GM19238 (cell line): ENCODE results near the gene PDZD2.
"Not testable (repeated sequence)": the region's sequence is repeated elsewhere in the genome, so short reads cannot be mapped to it uniquely, and the experiment has no call there.

Source experiments
- DNase-seq: peaks from one replicate; pipeline ENCODE4 v3.0.0; 2011; ENCODE audit warnings: low spot score; ENCODE audit not compliant: insufficient read length

Gene PDZD2

GRCh38 chr5:31688515-31689092 lies 49.7 kb downstream of the PDZD2 start:
- DNase-seq = no peak

- not testable (repeated sequence) for DNase-seq
Observed at GRCh38 chr5:31691408-31691807, 52.5 kb downstream of the PDZD2 start.

GRCh38 chr5:31692561-31693221 lies 53.8 kb downstream of the PDZD2 start:
- no peak for DNase-seq

- no peak for DNase-seq
Observed at GRCh38 chr5:31698673-31699072, 59.7 kb downstream of the PDZD2 start.

GRCh38 chr5:31701642-31702299 lies 62.8 kb downstream of the PDZD2 start:
- DNase-seq = no peak

- no peak for DNase-seq
Observed at GRCh38 chr5:31702712-31703111, 63.8 kb downstream of the PDZD2 start.

- no peak for DNase-seq
Observed at GRCh38 chr5:31703757-31704156, 64.8 kb downstream of the PDZD2 start.

- no peak for DNase-seq
Observed at GRCh38 chr5:31706186-31706585, 67.3 kb downstream of the PDZD2 start.

GRCh38 chr5:31707329-31707728 lies 68.4 kb downstream of the PDZD2 start:
- no peak for DNase-seq

- no peak for DNase-seq
Observed at GRCh38 chr5:31708089-31708488, 69.2 kb downstream of the PDZD2 start.

GRCh38 chr5:31711363-31711762 lies 72.4 kb downstream of the PDZD2 start:
- DNase-seq = no peak

- DNase-seq = no peak
Observed at GRCh38 chr5:31711935-31712592, 73.1 kb downstream of the PDZD2 start.

- no peak for DNase-seq
Observed at GRCh38 chr5:31717561-31717960, 78.6 kb downstream of the PDZD2 start.

GRCh38 chr5:31720004-31720403 lies 81.1 kb downstream of the PDZD2 start:
- DNase-seq = no peak

- DNase-seq = no peak
Observed at GRCh38 chr5:31720811-31721345, 81.9 kb downstream of the PDZD2 start.

GRCh38 chr5:31722111-31722510 lies 83.2 kb downstream of the PDZD2 start:
- no peak for DNase-seq

GRCh38 chr5:31725996-31726395 lies 87.1 kb downstream of the PDZD2 start:
- no peak for DNase-seq

GRCh38 chr5:31726952-31727351 lies 88.0 kb downstream of the PDZD2 start:
- no peak for DNase-seq

- no peak for DNase-seq
Observed at GRCh38 chr5:31728039-31728438, 89.1 kb downstream of the PDZD2 start.

GRCh38 chr5:31728806-31729205 lies 89.9 kb downstream of the PDZD2 start:
- DNase-seq = not testable (repeated sequence)

GRCh38 chr5:31730139-31730538 lies 91.2 kb downstream of the PDZD2 start:
- DNase-seq = no peak

- no peak for DNase-seq
Observed at GRCh38 chr5:31731016-31731415, 92.1 kb downstream of the PDZD2 start.
